ENCODE results near the gene EPN2.

- TF ChIP-seq CTCF (IDR thresholded peaks at IDR 0.05) = no peak
- no peak for TF ChIP-seq POLR2AphosphoS5 (IDR thresholded peaks at IDR 0.05)
These were observed 62.1 kb downstream of the EPN2 start for GRCh38 chr17:19299214-19299747.
